Neural crest cell (in vitro differentiated cells): ENCODE data around the gene POU2F3. TPM values are rescaled to one million over a fixed set of nuclear protein-coding genes. Genes with fewer than 3 reads are reported as not detected.
A peak's percentile ranks its signal among the peaks of the same experiment; 100 is the strongest.

ENCODE experiments used
- DNase-seq: peaks from one replicate; pipeline ENCODE4 v3.0.0; 2021; ENCODE audit warnings: low read depth, mixed read lengths, low spot score
- H3K27ac Mint-ChIP-seq: one replicate; pipeline ENCODE4 v1.8.0; 2021; ENCODE audit warnings: mild to moderate bottlenecking, mixed read lengths; ENCODE audit not compliant: unreplicated experiment
- H3K27me3 Mint-ChIP-seq: 2 replicates; pipeline ENCODE4 v1.8.0; 2021; ENCODE audit warnings: low read depth, mild to moderate bottlenecking, mixed read lengths
- H3K36me3 Mint-ChIP-seq: 2 replicates; pipeline ENCODE4 v1.8.0; 2021; ENCODE audit warnings: low read depth, mild to moderate bottlenecking, mixed read lengths
- H3K4me1 Mint-ChIP-seq: 2 replicates; pipeline ENCODE4 v1.8.0; 2021; ENCODE audit warnings: mixed read lengths
- H3K4me3 Mint-ChIP-seq: one replicate; pipeline ENCODE4 v1.8.0; 2021; ENCODE audit warnings: mild to moderate bottlenecking, mixed read lengths
- H3K9me3 Mint-ChIP-seq: 2 replicates; pipeline ENCODE4 v1.8.0; 2021; ENCODE audit warnings: mixed read lengths
- CTCF ChIP-seq: fragments of 200-600 bp; sonication (generic); conservative IDR thresholded peaks from 2 replicates; pipeline ENCODE4 v1.5.0; 2021; ENCODE audit warnings: antibody characterized with exemption, mild to moderate bottlenecking
- total RNA-seq: library from RNA; stranded (reverse); gene quantifications from 2 replicates; pipeline ENCODE4 v1.2.1, GENCODE V29; 2021

The POU2F3 gene
- total RNA-seq, 1 donor from 2014 or later: not detected

- H3K4me1 Mint-ChIP-seq: peaks cover 18% of the 10 kb centered on the region
- no peak for DNase-seq
- H3K9me3 Mint-ChIP-seq: no peaks in the 10 kb centered on the region
- no peak overlapping the region for H3K4me3 Mint-ChIP-seq
- H3K27me3 Mint-ChIP-seq: peaks cover 14% of the 10 kb centered on the region
- H3K27ac Mint-ChIP-seq: no peak overlapping the region
- no peaks in the 10 kb centered on the region for H3K36me3 Mint-ChIP-seq
- TF ChIP-seq CTCF: peak; percentile 75
These were observed 10.2 kb upstream of the POU2F3 start for GRCh38 chr11:120229451-120230424.

- Mint-ChIP-seq H3K36me3 (no peaks in the 10 kb centered on the region), H3K27ac (no peak overlapping the region), H3K4me1 (peaks cover 10% of the 10 kb centered on the region), H3K9me3 (no peaks in the 10 kb centered on the region), H3K27me3 (peaks cover 21% of the 10 kb centered on the region), H3K4me3 (no peak overlapping the region)
- no peak for DNase-seq
- no peak for TF ChIP-seq CTCF
These were observed 9.4 kb upstream of the POU2F3 start for GRCh38 chr11:120230433-120231071.

- TF ChIP-seq CTCF: no peak
- H3K36me3 Mint-ChIP-seq: no peaks in the 10 kb centered on the region
- H3K9me3 Mint-ChIP-seq: no peaks in the 10 kb centered on the region
- no peak for DNase-seq
- H3K4me1 Mint-ChIP-seq: peaks cover 4% of the 10 kb centered on the region
- H3K27ac Mint-ChIP-seq: no peak overlapping the region
- peaks cover 33% of the 10 kb centered on the region for H3K27me3 Mint-ChIP-seq
- H3K4me3 Mint-ChIP-seq: no peak overlapping the region
These were observed 8.0 kb upstream of the POU2F3 start for GRCh38 chr11:120231963-120232362.

GRCh38 chr11:120233207-120233803 is 6.6 kb upstream of the POU2F3 start:
- DNase-seq: no peak
- Mint-ChIP-seq H3K4me1 (no peaks in the 10 kb centered on the region), H3K27me3 (peaks cover 46% of the 10 kb centered on the region), H3K27ac (no peak overlapping the region), H3K9me3 (no peaks in the 10 kb centered on the region), H3K36me3 (no peaks in the 10 kb centered on the region), H3K4me3 (no peak overlapping the region)
- no peak for TF ChIP-seq CTCF

DNA sequence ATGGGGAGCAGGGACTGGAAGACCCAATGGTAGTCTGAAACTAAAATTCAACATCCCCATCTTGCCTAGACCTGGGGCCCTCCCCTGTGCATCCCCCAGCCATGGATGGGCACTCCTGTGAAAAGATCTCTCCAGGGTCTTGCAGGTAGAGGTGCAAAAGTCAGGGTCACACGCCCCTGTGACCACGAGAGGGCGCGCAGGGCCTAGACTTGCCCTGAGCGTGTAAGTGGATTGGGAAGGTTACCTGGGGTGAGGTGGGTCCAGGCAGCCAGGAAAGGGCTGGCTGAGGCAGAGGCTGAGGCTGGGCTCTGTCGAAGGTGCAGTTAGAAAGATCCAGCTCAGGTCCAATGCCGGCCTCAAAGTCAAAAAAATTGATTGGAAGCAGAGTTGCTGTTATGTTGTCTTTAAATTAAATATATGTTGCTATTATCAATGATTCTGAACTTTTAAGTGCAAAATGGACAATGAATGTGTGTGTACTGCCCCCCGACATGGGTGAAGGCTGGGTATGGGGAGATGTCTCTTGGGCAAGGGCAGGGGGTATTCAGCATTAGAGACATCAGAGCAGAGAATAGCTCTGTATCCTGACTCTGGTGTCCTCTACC is 4.8 kb upstream of the POU2F3 start:
- H3K27me3 Mint-ChIP-seq: peaks cover 62% of the 10 kb centered on the region

More for the DNA sequence above, 4.8 kb upstream of the POU2F3 start:
- TF ChIP-seq CTCF: peak; percentile 84
- no peaks in the 10 kb centered on the region for H3K36me3 Mint-ChIP-seq
- H3K4me1 Mint-ChIP-seq: peaks cover 5% of the 10 kb centered on the region
- no peak overlapping the region for H3K4me3 Mint-ChIP-seq
- peak overlapping the region; percentile 50 for H3K27ac Mint-ChIP-seq
- peak; percentile 52 for DNase-seq
- H3K9me3 Mint-ChIP-seq: no peaks in the 10 kb centered on the region
